ENCODE data around the gene AGPAT3.

The AGPAT3 gene

GRCh38 chr21:43992121-43992520, 127.1 kb downstream of the AGPAT3 start:
- no peaks in the 10 kb centered on the region for H3K9me3 ChIP-seq (ENCODE audit: severe bottlenecking)
- no peaks in the 10 kb centered on the region for H3K4me1 ChIP-seq (ENCODE audit: insufficient read depth, poor library complexity, severe bottlenecking)
- no peak overlapping the region for H3K27ac ChIP-seq (ENCODE audit: poor library complexity, severe bottlenecking)
- DNase-seq (ENCODE audit: low spot score) (no peak), ATAC-seq (ENCODE audit: low read depth) (no peak)
- no peaks in the 10 kb centered on the region for H3K36me3 ChIP-seq (ENCODE audit: low read depth)
- H3K4me3 ChIP-seq (ENCODE audit: severe bottlenecking): no peak overlapping the region
- TF ChIP-seq CTCF (IDR thresholded peaks at IDR 0.05; ENCODE audit: poor library complexity, severe bottlenecking): no peak
- H3K27me3 ChIP-seq (ENCODE audit: insufficient read depth, poor library complexity, severe bottlenecking): no peaks in the 10 kb centered on the region

DNA sequence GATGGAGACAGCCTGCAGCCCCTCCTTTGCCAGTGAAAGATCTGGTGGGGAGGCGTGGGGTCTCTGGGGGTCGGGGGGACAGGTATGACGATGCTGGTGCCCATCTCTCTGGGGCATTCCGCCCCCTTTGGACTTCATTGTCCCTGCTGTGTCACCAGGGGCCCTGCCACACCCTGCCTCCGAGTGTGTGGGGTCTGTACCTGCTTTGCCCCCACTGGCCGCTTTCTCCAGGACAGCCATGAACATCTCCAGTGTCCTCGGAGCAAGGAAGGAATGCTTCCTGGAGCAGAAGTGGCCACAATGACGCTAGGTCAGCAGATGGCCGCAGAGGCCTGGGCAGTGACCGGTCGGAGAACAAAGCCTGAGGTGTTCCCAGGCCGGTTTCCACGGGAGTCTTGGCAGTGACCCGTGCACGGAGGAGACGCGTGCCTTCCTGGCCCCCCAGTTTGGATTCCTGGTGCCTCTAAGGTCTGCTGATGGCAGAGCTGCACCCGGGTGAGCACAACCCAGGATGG, 128.5 kb downstream of the AGPAT3 start:
- no peak for TF ChIP-seq CTCF (IDR thresholded peaks at IDR 0.05; ENCODE audit: poor library complexity, severe bottlenecking)
- Histone ChIP-seq H3K4me1 (ENCODE audit: insufficient read depth, poor library complexity, severe bottlenecking) (no peaks in the 10 kb centered on the region), H3K36me3 (ENCODE audit: low read depth) (no peaks in the 10 kb centered on the region), H3K27ac (ENCODE audit: poor library complexity, severe bottlenecking) (no peak overlapping the region), H3K4me3 (ENCODE audit: severe bottlenecking) (no peak overlapping the region), H3K9me3 (ENCODE audit: severe bottlenecking) (no peaks in the 10 kb centered on the region), H3K27me3 (ENCODE audit: insufficient read depth, poor library complexity, severe bottlenecking) (no peaks in the 10 kb centered on the region)
- ATAC-seq (ENCODE audit: low read depth) (no peak), DNase-seq (ENCODE audit: low spot score) (no peak)

- DNase-seq (ENCODE audit: low spot score) (no peak), ATAC-seq (ENCODE audit: low read depth) (no peak; the same call in 2 of the 3 replicates)
- Histone ChIP-seq H3K4me3 (ENCODE audit: severe bottlenecking) (no peak overlapping the region), H3K4me1 (ENCODE audit: insufficient read depth, poor library complexity, severe bottlenecking) (no peaks in the 10 kb centered on the region), H3K27ac (ENCODE audit: poor library complexity, severe bottlenecking) (no peak overlapping the region), H3K9me3 (ENCODE audit: severe bottlenecking) (no peaks in the 10 kb centered on the region), H3K36me3 (ENCODE audit: low read depth) (no peaks in the 10 kb centered on the region), H3K27me3 (ENCODE audit: insufficient read depth, poor library complexity, severe bottlenecking) (no peaks in the 10 kb centered on the region)
- TF ChIP-seq CTCF (IDR thresholded peaks at IDR 0.05; ENCODE audit: poor library complexity, severe bottlenecking): no peak
These were observed 129.1 kb downstream of the AGPAT3 start for GRCh38 chr21:43994085-43994484.

- Histone ChIP-seq H3K4me3 (ENCODE audit: severe bottlenecking) (no peak overlapping the region), H3K36me3 (ENCODE audit: low read depth) (no peaks in the 10 kb centered on the region), H3K27ac (ENCODE audit: poor library complexity, severe bottlenecking) (no peak overlapping the region), H3K27me3 (ENCODE audit: insufficient read depth, poor library complexity, severe bottlenecking) (no peaks in the 10 kb centered on the region), H3K9me3 (ENCODE audit: severe bottlenecking) (no peaks in the 10 kb centered on the region), H3K4me1 (ENCODE audit: insufficient read depth, poor library complexity, severe bottlenecking) (no peaks in the 10 kb centered on the region)
- TF ChIP-seq CTCF (IDR thresholded peaks at IDR 0.05; ENCODE audit: poor library complexity, severe bottlenecking): no peak
- no peak for ATAC-seq (ENCODE audit: low read depth)
- DNase-seq (ENCODE audit: low spot score): no peak
These were observed 129.6 kb downstream of the AGPAT3 start for GRCh38 chr21:43994646-43995045.

DNA sequence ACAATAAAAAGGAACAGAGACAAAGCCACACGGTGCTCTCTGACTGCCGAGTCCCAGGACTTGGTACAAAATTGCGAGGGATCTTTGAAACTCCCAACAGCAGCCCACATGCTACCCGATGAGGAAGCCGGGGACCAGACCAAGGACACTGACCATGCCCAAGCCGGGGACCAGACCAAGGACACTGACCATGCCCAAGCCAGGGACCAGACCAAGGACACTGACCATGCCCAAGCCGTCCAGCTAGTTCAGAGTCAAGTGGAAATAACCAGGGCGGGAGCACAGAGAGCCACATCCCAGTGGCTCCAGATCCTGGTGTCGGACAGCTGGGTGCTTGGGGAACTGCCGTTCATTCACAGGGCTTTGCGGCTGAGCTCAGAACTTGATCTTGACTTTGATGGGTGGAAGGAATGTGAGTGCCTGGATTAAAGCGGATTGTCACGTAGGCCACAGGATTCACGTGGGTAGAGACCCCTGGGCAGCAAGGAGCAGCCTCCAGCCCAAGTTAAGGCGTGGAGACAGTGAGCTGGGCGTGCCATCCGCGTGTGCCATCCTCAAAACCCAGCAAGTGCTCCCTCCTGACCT, 130.6 kb downstream of the AGPAT3 start:
- Histone ChIP-seq H3K36me3 (ENCODE audit: low read depth) (no peaks in the 10 kb centered on the region), H3K27me3 (ENCODE audit: insufficient read depth, poor library complexity, severe bottlenecking) (no peaks in the 10 kb centered on the region), H3K9me3 (ENCODE audit: severe bottlenecking) (no peaks in the 10 kb centered on the region), H3K4me1 (ENCODE audit: insufficient read depth, poor library complexity, severe bottlenecking) (no peaks in the 10 kb centered on the region), H3K4me3 (ENCODE audit: severe bottlenecking) (no peak overlapping the region), H3K27ac (ENCODE audit: poor library complexity, severe bottlenecking) (no peak overlapping the region)
- ATAC-seq (ENCODE audit: low read depth) (no peak), DNase-seq (ENCODE audit: low spot score) (no peak)
- no peak for TF ChIP-seq CTCF (IDR thresholded peaks at IDR 0.05; ENCODE audit: poor library complexity, severe bottlenecking)

All from RWPE2 (cell line).